ENCODE measurements around the gene SEMA5B.

The SEMA5B gene

DNA sequence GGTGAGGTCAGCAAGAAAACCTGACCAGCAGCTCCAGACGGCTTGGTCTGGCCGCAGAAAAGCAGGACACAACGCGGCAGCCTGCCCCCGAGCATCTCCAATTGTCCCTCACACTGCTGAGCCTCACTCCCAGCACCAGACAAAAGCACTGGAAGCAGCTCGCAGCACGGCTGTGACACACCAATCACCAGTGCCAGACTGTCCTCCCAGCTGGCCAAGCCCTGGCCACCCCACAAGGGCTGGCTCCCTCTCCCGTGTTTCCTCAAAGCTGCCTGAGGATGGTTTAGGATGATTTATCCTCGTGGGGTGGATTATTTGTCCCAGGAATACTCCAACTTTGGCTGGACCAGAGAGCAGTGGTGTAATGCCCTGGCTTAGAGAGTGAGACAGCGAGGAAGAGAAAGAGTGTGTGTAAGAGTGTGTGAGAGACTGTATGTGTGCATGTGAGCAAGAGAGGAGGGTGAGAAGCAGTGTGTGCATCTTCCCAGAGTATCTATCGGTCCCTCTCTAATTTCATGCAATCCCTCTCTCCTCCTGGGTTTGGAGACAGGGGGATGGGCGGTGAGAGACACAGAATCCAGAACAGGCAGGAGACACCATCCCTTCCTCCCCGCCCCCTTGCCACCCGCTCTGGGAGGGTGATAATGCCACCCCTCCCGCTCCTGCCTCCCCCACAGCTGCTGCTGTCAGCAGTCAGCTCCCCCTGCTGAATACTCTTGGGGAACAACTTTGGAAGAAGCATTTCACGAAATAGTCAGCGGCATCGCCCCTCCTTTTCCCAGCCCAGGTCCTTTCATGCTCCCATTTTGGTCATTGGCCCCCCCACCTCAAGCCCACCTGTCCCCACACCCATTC is 34.2 kb downstream of the SEMA5B start:
- no peak for DNase-seq

DNA sequence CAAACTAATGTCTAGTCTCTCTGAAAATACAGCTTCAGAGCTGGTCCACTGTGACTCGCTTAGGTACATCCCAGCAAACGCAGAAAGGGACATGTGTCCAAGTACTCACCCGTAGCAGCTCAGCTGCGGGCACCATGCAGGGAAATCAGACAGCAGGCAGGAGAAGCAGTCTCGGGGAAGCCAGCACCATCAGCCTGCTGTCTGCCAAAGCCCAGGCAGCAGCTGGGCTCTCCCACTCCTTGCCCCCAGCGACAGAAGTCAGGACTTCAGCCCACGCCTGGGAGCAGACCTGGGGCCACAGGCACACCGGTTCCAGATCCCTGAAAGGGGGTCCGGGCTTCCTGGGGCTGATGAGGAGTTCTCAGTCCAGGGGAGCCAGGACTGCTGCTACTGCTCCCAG is 34.9 kb downstream of the SEMA5B start:
- no peak for DNase-seq

DNA sequence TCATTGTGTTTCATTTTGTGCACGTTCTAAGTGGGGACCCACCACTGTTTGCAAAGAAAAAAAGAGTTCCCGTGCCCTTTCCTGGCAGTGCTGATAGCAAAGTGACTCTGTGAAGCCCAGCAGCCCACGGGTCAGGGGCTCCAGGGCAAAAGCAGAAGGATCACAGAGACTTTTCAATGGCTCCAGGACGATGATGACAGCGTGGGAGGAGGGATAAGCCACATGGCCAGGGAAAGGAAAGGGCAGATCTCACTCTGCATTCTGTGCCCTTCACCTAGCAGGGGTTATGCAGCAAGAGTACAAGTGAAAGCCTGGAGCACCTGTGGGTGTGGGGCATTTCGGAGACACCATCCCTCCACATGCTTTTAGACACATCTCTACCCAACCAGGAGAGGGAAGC is 35.4 kb downstream of the SEMA5B start:
- no peak for DNase-seq

DNA sequence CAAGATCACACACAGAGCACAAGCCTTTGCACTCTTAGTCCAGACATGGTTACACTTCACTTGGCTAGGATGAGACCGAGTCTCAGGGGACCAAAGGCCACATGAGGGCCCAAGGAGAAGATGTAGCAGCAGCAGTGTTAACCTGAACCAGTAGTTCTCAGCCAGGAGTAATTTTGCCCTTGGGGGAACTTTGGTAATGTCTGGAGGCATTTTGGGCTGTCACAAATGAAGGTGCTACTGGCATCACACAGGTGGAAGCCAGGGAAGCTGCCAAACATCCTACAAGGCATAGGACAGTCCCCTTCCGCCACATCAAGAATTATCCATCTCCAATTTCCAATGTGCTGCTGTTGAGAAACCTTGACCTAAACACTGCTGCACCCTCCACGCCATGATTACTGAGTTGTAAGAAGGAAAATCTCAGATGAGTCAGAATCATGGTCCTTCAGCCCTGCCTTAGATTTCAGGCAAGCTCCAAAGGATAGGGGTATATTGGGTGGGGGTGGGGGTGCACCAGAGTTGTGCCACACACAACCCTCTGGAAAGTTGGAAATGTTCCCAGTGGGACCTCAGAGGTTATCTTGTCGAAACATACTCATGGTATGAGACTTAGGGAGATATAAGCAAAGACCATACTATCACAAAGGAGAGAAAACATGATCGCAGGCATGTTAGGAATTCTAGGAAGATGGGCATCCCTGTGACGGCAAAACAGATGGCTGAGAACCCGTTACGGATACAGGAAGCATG is 36.2 kb downstream of the SEMA5B start:
- DNase-seq = no peak

DNA sequence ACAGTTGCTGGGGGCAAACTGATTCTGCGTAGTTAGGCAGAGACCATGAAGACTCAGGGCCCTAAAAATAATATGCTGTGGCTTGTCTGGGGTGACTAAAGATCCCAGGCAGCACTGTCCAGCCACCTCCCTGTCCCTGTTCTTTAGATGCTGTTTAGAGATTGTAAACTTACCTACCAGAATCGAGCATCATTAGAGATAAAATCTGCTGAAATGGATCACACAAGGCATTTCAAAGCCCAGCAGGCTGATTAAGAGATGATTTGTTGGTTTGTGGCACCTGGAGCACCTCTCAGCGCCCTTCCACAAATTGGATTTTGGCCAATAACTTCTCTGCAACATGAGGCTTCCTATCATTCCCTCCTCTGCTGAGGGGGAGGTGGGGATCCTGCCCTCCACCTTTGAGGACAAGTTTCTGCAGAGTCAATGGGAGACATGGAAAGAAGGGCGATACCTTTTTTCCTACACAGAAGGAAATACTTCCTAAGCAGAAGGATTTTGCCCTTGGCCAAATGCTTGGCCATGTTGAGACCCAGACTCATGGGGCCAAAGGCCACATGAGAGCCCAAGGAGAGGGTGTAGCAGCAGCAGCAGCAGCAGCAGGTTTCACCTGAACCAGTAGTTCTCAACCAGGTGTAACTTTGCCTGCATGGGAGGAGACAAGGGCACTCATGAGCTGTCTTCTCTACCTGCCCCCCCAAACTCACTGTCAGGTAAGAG is 37.5 kb downstream of the SEMA5B start:
- no peak for DNase-seq

DNA sequence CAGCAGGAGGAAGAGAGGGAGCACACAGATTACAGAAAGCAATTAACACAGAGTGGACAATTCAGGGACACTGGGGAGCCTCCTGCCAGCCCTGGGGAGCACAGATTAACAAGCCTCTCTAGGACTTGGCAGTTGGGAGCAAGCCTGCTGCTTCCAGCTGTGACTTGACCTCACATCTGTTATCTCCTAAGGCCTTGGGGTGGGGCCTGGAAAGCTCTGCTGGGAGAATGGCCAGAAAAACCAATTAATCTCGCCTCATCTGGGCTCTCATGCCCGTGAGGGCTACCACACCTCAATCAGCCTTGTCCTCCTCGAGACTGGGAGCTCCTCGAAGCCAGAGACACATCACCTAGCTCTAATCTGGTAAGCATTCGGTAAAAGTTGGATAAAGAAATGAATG is 39.1 kb downstream of the SEMA5B start:
- no peak for DNase-seq

DNA sequence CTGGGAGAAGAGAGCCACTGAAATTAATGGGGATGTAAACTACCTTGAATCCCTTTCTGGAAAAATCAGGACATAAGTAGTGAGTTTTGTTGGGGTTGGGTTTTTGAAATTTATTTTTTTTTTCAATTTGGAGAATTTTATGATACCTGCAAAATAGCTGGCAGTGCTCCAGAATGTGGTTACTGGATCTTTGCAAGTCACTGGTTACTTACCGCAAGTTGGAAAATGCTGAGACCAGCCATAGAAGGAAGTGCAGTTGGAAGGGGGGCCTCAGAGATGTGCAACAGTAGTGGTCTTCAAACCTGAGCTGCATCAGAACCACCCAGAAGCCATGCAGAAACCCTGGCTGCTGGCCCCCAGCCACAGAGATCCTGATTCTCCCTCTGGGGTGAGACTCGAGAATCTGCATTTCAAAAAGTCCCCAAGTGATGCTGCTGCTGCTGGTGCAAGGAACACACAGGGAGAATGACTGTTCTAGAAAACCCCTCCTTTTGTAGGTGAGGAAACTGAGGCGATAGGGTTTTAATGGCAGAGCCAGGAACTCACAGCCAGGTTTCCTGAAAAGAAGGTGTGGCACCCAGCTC is 39.7 kb downstream of the SEMA5B start:
- DNase-seq = no peak

DNA sequence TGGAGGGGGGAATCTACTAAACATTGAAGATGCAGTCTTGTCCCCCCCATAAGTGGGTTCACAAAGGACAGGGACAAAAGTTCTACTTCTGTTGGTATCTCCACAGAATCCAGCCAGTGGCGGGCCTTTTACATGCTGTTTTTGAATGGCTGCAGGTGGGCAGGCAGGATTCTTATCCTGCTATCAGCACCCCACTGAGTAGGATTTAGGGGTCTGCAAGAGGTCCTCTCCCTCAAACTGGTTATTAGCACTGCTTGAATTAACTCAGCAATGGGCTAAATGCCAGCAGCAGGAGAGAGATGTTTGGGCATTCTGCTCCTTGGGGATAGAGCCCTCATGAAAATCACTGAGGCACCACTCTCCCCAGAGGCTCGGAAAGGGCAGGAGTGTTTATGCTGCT is 40.3 kb downstream of the SEMA5B start:
- no peak for DNase-seq

DNA sequence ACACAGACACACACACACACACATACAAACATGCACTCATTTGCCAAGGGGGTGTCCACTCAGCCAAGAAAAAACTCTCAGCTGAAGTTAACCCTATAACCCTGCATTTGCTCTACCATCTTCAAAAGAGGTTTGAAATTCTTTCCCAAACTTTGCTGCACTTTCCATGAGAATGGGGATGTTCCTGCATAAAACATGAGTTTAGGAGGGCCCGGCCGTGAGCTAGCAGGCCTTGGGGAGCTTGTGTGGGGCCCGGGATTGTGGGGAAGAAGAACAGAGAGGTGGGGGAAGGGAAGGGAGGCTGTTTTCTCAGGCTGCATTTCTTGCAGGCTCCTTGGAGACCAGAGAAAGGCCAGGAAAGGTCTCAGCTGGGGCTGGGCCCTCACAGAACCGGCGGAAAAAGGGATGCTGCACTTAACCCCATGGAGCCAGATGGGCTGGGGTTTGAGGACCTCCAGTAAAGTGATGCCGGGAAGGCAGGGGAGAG is 40.8 kb downstream of the SEMA5B start:
- DNase-seq = no peak

DNA sequence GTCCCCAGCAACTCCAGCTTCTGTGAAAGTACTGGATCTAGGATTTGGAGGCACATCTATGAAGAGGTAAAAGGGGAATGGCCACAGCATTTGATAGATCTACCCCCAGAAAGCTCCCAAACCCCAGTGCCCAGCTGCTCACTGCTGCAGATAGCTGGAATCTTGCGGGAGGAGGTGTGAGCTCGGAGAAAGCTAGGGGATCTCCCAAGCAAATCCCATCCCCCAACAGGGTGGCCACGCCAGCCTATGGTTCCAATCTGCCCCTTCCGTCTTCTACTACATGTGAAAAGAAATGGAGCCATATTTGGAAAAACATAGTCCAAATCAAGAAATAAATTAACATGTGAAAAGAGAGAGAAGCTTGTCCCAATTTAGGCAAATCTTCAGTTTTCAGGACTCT is 42.0 kb downstream of the SEMA5B start:
- no peak for DNase-seq

DNA sequence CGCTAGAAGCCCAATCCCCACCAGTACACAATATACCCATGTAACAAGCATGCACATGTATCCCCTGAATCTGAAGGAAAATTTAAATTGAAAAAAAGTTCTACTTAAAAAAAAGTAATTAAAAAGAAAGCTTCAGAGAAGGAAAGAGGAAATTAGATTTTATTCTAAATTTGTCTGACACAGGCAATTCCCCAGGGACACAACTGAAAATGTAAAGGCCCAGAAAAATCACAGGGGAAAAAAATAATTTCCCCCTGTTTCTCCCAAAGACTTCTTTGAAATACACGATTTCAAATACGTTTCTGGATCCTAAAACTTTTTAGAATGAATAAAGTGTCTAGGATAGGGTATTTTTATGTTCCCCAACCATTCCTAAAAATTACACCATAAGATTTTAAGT is 42.9 kb downstream of the SEMA5B start:
- no peak for DNase-seq

DNA sequence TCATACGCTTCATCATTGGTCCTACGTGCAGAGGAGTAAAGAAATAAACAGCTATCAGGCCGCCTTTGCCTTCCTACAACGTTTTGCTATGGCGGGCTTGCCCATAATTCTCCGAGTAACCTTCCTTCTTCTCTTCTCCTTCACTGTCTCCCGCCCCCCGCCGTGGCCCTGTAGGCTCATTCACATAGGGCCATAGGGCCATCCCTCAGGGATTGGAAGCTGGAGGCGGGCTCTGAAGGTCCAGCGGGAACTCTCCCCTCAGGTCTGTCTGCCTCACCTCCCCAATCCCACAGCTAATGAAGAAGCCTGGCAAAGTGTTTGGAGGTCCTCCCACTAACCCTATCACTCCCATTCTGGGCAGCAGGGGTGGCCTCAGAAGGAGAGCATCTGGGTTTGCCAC is 43.6 kb downstream of the SEMA5B start:
- DNase-seq = no peak

DNA sequence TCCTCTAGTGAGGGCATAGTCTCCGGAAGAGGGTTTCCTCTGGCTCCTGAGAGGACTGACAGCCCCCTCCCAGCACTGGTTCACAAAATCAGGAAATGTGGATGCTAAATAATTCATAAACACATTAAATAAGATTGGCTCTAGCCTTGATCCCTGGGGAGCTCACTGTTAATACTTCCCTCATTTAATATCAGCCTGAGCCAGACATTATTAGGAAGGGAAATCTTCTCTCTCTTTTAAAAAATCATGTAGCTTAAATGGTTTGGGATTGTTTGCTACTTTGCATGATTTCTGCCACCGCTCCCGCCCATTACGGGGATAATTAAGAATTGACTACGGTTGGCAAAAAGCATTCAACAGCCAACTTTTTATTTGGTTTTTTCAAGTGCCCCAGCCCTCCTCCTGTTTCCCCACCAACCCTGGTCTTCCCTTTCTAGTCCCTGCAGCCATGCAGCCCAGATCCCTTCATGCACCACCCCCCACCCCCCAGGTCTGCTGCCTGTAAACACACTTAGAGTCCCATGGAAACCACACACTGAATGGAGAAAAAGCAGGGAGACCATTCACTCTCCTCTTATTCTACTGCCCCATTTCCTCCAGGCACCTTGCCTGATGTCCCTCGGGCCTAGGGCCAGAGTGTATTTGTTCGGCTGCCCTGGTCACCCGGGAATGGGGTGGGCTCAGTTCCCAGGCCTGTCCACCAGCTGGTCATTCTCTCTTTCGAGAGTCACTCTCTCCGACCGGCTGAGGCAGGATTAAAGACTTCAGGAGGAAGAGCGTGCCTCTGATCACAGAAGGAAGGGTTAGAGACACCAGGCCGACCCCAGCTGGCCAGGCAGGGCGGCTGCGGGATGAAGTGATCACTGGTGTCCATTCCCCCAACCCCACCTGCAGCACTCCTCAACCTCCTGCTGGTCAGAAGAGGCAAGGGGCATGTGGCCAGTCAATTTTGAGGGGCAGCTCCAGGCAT is 45.1 kb downstream of the SEMA5B start:
- no peak for DNase-seq

DNA sequence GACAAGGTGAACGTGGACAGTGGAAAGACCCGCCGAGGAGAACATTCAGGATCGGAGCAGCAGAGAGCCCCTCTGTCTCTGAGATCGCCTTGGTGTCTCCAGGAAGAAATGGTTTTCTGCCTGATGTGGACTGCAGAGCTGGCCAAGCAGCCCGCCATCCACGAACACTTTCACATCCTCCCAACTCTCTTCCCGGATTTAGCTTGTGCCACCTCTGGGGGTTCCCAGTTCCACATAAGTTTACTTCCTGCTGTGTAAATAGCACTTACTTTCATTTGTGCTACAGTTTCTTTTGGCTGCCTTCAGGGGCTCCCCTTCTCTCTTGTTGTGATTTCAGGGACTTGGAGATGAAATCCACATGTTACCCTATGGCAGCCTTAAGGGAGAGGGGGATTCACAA is 48.4 kb downstream of the SEMA5B start:
- DNase-seq = no peak

DNA sequence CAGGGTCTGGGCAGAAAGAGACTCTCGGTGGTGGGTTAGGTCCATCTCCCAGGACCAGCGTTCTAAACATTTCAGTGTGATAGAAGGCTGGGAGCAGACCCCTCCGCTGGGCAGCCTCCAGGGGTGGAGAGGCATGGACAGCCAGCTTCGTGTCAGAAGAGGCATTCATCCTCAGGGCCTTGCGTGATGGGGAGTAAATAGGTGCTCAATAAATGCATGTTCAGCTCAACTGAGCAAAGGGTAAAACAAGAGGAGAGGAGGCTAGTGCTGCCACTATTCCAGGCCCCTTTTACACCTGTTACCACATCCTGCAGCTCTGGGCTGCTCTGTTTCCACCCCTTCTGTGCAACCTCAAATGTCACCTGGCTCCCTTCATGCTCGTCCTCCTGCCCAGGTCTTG is 49.0 kb downstream of the SEMA5B start:
- DNase-seq = no peak

DNA sequence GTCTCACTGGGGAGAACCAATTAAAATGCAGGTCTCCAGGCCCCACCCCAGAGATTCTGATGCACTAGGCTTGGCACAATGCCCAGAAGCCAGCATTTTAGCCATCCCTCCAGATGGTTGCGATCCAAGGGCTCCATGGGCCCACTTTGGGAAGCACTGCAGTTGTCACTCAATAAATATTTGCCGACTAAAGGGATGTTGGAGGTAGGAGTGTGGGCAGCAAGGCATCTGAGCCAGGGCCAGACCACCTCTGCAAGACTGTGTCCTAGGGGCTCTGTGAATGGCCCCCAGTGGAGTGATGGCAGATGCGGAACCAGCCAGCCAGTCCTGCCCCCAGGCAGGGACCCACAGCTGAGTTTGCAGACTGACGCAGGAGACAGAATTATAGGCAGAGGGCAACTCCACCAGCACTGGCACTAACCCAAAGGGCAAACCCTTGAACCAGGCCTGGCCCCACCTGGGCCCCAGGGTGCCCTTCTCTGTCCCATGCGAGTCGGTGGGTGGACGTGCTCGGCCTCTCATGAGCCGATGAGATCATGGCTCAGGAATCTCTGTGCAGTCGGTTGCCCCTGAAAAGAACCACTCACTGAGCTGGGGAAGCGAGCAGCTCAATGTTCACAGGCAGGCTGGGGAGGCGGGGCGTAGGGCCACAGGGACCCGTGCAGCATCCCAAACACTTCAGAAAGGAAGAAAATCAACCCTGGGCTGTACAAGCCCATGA is 49.7 kb downstream of the SEMA5B start:
- DNase-seq = no peak

DNA sequence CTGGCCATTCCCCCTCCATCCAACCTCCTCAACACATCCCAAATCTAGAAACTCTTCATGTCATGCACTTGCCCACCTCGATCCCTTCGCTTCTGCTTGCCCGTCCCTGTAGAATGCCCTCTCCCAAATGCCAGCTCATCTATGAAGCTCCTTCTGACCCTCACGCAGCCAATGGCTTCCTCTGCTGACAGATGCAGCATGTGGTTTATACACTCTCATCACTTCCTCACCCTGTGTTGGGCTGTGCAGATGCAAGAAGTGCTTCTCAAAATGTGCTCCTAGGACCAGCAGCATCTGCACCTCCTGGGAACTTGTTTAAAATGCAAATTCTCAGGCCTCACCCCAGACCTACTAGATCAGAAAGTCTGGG is 51.7 kb downstream of the SEMA5B start:
- no peak for DNase-seq

DNA sequence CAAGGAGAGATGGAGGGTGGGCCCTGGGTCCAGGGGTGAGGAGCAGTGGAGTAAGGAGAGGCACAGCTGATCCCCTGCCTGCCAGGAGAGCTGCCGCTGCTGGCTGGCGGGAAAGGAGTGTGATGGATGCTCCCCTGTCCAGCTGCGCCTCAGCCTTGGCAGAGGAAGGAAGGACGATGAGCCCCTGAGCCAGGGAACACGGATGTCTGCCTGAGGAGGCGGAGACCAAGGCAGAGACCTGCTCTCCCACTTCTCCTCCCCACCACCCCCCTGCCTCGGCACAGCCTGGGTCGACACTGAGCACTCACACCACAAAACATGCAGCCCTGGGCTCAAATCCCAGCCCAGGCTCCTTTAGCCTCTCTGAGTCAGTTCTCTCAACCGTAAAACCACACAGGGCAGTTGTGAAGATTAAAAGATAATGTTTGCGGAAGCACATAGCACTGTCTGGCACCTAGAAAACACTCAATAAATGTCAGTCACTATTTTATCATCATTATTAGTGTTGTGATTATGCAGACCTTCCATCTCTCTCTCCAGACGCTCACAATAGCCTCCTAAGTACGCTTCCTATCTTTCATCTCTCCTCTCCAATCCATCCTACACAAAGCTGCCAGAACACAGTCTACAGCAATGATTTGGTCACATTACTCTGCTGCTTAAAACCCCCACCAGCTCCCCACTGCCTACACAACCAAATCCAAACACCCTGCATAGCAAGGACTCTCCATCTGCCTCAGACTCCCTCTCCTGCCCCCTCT is 52.2 kb downstream of the SEMA5B start:
- no peak for DNase-seq

DNA sequence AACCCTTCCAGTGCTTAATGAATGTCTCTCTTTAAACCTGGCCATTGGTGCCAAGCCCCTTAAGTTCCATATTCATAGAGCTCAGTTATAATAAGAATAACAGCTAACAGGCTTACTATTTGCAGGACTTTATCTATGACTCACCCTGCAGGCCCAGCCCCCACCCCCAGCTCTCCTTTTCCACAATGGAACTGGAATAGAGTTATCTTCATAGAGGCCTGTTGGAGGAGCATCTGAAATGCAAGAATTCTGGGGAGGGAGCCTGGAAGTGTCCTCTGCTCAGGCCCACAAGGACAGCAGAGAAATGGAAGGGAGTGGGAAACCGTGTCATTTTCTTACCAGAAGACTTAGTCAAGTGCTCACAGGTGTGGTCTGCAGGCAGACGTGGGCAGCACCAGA is 52.8 kb downstream of the SEMA5B start:
- no peak for DNase-seq

DNA sequence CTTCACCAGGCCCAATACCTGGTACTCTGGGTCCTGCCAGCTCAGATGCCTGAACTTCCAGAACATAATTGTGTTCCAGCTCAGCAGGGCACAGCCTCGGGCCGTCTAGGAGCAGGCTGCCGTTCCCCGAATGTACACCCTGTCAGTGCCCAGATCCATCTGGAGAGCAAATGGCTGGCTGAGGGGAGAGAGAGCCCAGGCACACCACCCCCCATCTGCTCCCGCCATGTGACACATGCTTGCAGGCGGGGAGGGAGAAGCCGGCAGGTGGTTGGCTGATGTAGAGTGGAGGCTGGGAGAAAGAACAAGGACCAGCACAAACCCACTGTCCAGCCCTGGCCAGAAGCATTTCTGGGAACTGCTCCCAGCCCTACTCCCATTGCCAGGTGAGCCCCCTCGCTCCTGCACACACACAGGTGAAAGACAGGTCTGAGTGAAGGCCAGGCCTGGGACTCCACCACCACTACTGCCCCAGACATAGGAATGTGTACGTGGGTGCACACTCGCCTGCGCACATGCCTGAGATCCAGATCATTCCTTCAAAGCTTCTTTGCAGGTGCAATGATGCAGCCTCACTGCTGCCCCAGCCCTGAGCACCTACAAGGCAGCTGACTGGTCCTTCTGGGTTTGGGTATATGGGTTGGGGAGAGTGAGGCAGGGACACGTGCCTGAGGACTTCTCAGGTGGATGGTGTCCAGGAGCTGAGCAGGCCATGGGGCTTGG is 53.5 kb downstream of the SEMA5B start:
- DNase-seq = no peak
